Lower lobe of right lung (tissue), 2 donors: ENCODE results near the gene CCR7. TPM values are rescaled to one million over a fixed set of nuclear protein-coding genes. Genes with fewer than 3 reads are reported as not detected.

ENCODE experiments used
- ATAC-seq, 2 donors: fragments of 200-7000 bp; cut with Tn5 transposase; one replicate each; pipeline ENCODE4 v1.9.1; 2020 to 2022; ENCODE audit warnings: mild to moderate bottlenecking in 2 of 2, moderate library complexity in 2 of 2
- DNase-seq: peaks from one replicate; pipeline ENCODE4 v3.0.0-alpha.2; 2020
- H3K27ac ChIP-seq: fragments of 200-600 bp; one replicate; pipeline ENCODE4 v1.8.0; 2022
- H3K27me3 ChIP-seq: fragments of 200-600 bp; one replicate; pipeline ENCODE4 v1.8.0; 2022; ENCODE audit warnings: low read depth
- H3K36me3 ChIP-seq: fragments of 200-600 bp; one replicate; pipeline ENCODE4 v1.8.0; 2022; ENCODE audit warnings: mild to moderate bottlenecking
- H3K4me1 ChIP-seq: fragments of 200-600 bp; one replicate; pipeline ENCODE4 v1.8.0; 2022
- H3K4me3 ChIP-seq: fragments of 200-600 bp; one replicate; pipeline ENCODE4 v1.8.0; 2022; ENCODE audit warnings: mild to moderate bottlenecking
- H3K9me3 ChIP-seq: fragments of 200-600 bp; one replicate; pipeline ENCODE4 v1.8.0; 2022
- CTCF ChIP-seq: fragments of 200-600 bp; IDR thresholded peaks from one replicate; pipeline ENCODE4 v1.8.0; 2022; ENCODE audit warnings: antibody characterized with exemption, mild to moderate bottlenecking
- intact Hi-C: fragments of 100-400 bp; cut with DNase I; formaldehyde crosslinking; loops from one replicate; pipeline ENCODE4 v1.11.0; 2022
- long read RNA-seq: library from polyadenylated mRNA; unstranded; transcript quantifications from one replicate; pipeline ENCODE4 v2.0.0, GENCODE V29; 2021
- total RNA-seq: library from RNA; stranded (reverse); fragmentation: NEBNext Ultra II Directional; extraction: Animal tissue kit (Norgen Biotek cat#: 25700); gene quantifications from one replicate; pipeline ENCODE4 v1.2.1, GENCODE V29; 2021
- donor health status: DM: no; HTN: yes; CAD: no; lungs with severe emphysema.

Gene CCR7, protein sequence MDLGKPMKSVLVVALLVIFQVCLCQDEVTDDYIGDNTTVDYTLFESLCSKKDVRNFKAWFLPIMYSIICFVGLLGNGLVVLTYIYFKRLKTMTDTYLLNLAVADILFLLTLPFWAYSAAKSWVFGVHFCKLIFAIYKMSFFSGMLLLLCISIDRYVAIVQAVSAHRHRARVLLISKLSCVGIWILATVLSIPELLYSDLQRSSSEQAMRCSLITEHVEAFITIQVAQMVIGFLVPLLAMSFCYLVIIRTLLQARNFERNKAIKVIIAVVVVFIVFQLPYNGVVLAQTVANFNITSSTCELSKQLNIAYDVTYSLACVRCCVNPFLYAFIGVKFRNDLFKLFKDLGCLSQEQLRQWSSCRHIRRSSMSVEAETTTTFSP
- 2.2 TPM for total RNA-seq
- long read RNA-seq, transcript CCR7-201 (3 exons, 2,173 nt) = major isoform, 5 of 8 reads
- long read RNA-seq, partial matches to known transcripts = 0 of 8 reads
- long read RNA-seq, other reads (novel, unspliced or antisense) = 3 of 8 reads

- Histone ChIP-seq H3K4me1 (peaks cover 22% of the 10 kb centered on the region), H3K27me3 (peaks cover 7% of the 10 kb centered on the region), H3K9me3 (no peaks in the 10 kb centered on the region), H3K27ac (no peak within 1 kb of the TSS), H3K4me3 (peak within 1 kb of the TSS; percentile 17), H3K36me3 (no peaks in the 10 kb centered on the region)
- intact Hi-C loops = no loop called here
- DNase-seq (no peak), ATAC-seq (peak in 1 of 2 donors; percentile 20)
- no peak for TF ChIP-seq CTCF
Observed at GRCh38 chr17:40564883-40565768, at the start of gene CCR7. Gene CCR7, minus strand, starts transcription at chr17:40565472. Its CDS starts 63 bp downstream, at chr17:40565409.

GRCh38 chr17:40614431-40615067 is 49.3 kb upstream of the CCR7 start:
- ATAC-seq (no peak), DNase-seq (no peak)
- Histone ChIP-seq H3K27me3 (no peaks in the 10 kb centered on the region), H3K9me3 (no peaks in the 10 kb centered on the region), H3K27ac (no peak overlapping the region), H3K36me3 (no peaks in the 10 kb centered on the region), H3K4me3 (no peak overlapping the region), H3K4me1 (peaks cover 18% of the 10 kb centered on the region)
- TF ChIP-seq CTCF = no peak
- intact Hi-C loops = no loop called here

GRCh38 chr17:40613467-40614154 is 48.3 kb upstream of the CCR7 start:
- no peak for DNase-seq
- H3K27ac ChIP-seq = peak overlapping the region; percentile 36
- intact Hi-C loops = no loop called here
- H3K4me1 ChIP-seq = peaks cover 18% of the 10 kb centered on the region
- no peaks in the 10 kb centered on the region for H3K27me3 ChIP-seq
- TF ChIP-seq CTCF = no peak
- no peaks in the 10 kb centered on the region for H3K9me3 ChIP-seq
- no peak for ATAC-seq
- H3K36me3 ChIP-seq = no peaks in the 10 kb centered on the region
- H3K4me3 ChIP-seq = no peak overlapping the region

DNA sequence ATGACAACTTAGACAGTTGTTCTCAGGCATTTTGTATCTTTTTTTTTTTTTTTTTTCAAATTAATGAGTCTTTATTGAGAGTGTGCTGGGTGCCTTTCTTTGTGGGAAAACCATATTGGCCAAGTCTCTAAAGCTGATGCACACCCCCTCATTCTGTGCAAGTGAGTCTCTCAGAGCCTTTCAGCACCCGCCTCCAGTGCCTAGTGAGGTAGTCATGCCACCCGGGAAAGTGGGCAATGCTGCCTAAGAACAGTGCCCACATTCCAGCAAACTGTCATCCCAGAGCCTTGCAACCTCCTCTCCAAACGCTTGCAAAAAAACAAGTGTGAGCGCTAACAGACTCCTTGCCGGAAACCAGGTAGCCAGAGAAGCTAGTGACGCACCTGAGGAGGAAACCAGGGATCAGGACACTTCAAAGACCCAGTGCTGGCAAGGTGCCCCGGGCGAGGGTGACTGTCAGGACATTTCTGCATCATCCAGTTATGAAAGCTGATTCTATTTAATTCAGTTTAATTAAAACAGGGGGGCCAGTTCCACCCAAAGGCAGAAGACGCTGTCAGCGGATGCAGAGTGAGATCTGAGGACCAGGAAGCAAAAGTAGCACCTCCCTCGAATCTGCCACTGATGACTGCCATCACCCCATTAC is 47.5 kb upstream of the CCR7 start:
- TF ChIP-seq CTCF = no peak
- H3K9me3 ChIP-seq = no peaks in the 10 kb centered on the region
- ATAC-seq (peak in 1 of 2 donors; percentile 37), DNase-seq (no peak)
- H3K36me3 ChIP-seq = no peaks in the 10 kb centered on the region
- no peak overlapping the region for H3K4me3 ChIP-seq
- intact Hi-C loops = no loop called here
- H3K27me3 ChIP-seq = no peaks in the 10 kb centered on the region
- peaks cover 22% of the 10 kb centered on the region for H3K4me1 ChIP-seq
- peak overlapping the region; percentile 36 for H3K27ac ChIP-seq
